OCI-LY7 (cell line): ENCODE measurements around the gene MRRF. TPM values are rescaled to one million over a fixed set of nuclear protein-coding genes. Genes with fewer than 3 reads are reported as not detected.

ENCODE experiments used
- BruUV-seq: library from RNA; stranded (reverse); fragments of 400-500 nt; replicated peaks from 2 replicates; lab custom pipeline; 2021; lab: Mats Ljungman, UMichigan
- CTCF ChIA-PET: fragments of 300-600 bp; sonication (Branson Sonifier 250); formaldehyde crosslinking; loops from one replicate; lab custom pipeline; 2022; ENCODE audit warnings: antibody characterized with exemption; ENCODE audit not compliant: unreplicated experiment; lab: Charles Lee
- POLR2A ChIA-PET: fragments of 300-600 bp; sonication (Branson Sonifier 250); formaldehyde crosslinking; loops from one replicate; lab custom pipeline; 2022; ENCODE audit warnings: antibody characterized with exemption; lab: Charles Lee
- DNase-seq: peaks from one replicate; pipeline ENCODE4 v3.0.0-alpha.2; 2015; ENCODE audit warnings: low spot score
- H2AFZ ChIP-seq: fragments of 200-600 bp; sonication (generic), shearing (Covaris generic); 2 replicates; pipeline ENCODE4 v1.6.1; 2014; ENCODE audit warnings: mild to moderate bottlenecking, antibody characterized with exemption, low read length, moderate library complexity
- H3K27ac ChIP-seq: fragments of 200-600 bp; sonication (generic); 2 replicates; pipeline ENCODE4 v1.5.1; 2014; ENCODE audit warnings: mixed run types, low read depth, mild to moderate bottlenecking, moderate library complexity, low read length, inconsistent platforms; ENCODE audit not compliant: poor library complexity, severe bottlenecking
- H3K36me3 ChIP-seq: fragments of 200-600 bp; sonication (generic); 2 replicates; pipeline ENCODE4 v1.6.1; 2014; ENCODE audit warnings: mild to moderate bottlenecking, antibody characterized with exemption, low read length, moderate library complexity, mixed read lengths; ENCODE audit not compliant: insufficient read depth
- H3K4me1 ChIP-seq: fragments of 200-600 bp; sonication (generic); 2 replicates; pipeline ENCODE4 v1.5.1; 2014; ENCODE audit warnings: mild to moderate bottlenecking, low read length; ENCODE audit not compliant: insufficient read depth, poor library complexity, severe bottlenecking
- H3K4me2 ChIP-seq: fragments of 200-600 bp; sonication (generic); 2 replicates; pipeline ENCODE4 v1.6.1; 2014; ENCODE audit warnings: mild to moderate bottlenecking, low read length
- H3K4me3 ChIP-seq: fragments of 200-600 bp; sonication (generic); 2 replicates; pipeline ENCODE4 v1.5.1; 2014; ENCODE audit warnings: mild to moderate bottlenecking, low read depth, low read length; ENCODE audit not compliant: poor library complexity, severe bottlenecking
- H3K79me2 ChIP-seq: fragments of 200-600 bp; sonication (generic); 2 replicates; pipeline ENCODE4 v1.6.1; 2016; ENCODE audit warnings: low read depth, mild to moderate bottlenecking, low read length, moderate library complexity, mixed read lengths; ENCODE audit not compliant: insufficient read depth
- H3K9me2 ChIP-seq: fragments of 200-600 bp; sonication (generic); 2 replicates; pipeline ENCODE4 v1.6.1; 2016; ENCODE audit warnings: mild to moderate bottlenecking, low read length, mixed read lengths; ENCODE audit not compliant: insufficient read depth
- H3K9me3 ChIP-seq: fragments of 200-600 bp; sonication (generic); 2 replicates; pipeline ENCODE4 v1.6.1; 2014; ENCODE audit warnings: mild to moderate bottlenecking, mixed run types, low read length, mixed read lengths
- H4K20me1 ChIP-seq: fragments of 200-600 bp; sonication (generic); 2 replicates; pipeline ENCODE4 v1.6.1; 2014; ENCODE audit warnings: mild to moderate bottlenecking, antibody characterized with exemption, low read length, moderate library complexity, mixed read lengths; ENCODE audit not compliant: insufficient read depth
- CTCF ChIP-seq: fragments of 200-600 bp; sonication (generic); conservative IDR thresholded peaks from 2 replicates; pipeline ENCODE4 v1.5.1; 2014; ENCODE audit warnings: mild to moderate bottlenecking, antibody characterized with exemption, low read length, moderate library complexity, mixed read lengths
- EZH2phosphoT487 ChIP-seq: fragments of 200-600 bp; sonication (generic); IDR thresholded peaks from 2 replicates; pipeline ENCODE4 v1.6.1; 2018; ENCODE audit warnings: low read depth, borderline replicate concordance, mild to moderate bottlenecking, mixed run types, antibody characterized with exemption, low read length, moderate library complexity, mixed read lengths
- intact Hi-C: fragments of 100-400 bp; cut with micrococcal nuclease; formaldehyde crosslinking; loops from one replicate; pipeline ENCODE4 v1.10.0; 2022; ENCODE audit not compliant: unreplicated experiment
- total RNA-seq, 2 experiments: library from RNA; depleted of rRNA in 1 of 2; stranded (reverse); fragments of >200 nt in 1 of 2; shearing (Covaris generic) in 1 of 2; gene quantifications; 2 replicates each; pipeline ENCODE4 v1.2.3, GENCODE V29; 2014 to 2022

Gene MRRF
- total RNA-seq, 2 experiments from 2014 or later = 46.1 to 53.2 TPM

DNA sequence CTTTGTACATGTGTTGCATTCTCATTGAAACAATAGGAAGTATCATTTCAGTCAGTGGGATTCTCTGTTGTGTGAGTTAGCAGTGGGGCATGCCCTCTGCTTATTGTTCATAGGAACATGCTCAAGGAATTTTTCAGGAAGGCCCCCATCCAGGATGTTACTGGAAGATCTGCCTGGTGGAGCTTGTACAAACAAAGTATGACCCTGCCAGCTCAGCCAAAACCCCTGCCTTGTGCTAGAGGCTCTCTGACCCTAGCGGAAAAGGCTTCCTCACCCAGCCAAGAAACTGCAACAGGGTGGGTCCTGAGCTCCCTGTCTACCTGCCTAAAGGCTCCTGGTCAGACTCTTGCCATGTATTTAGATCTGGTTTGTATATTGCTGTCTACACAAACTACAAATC is 43.2 kb downstream of the MRRF start:
- no peaks in the 10 kb centered on the region for H3K9me2 ChIP-seq
- peaks cover 89% of the 10 kb centered on the region for H3K36me3 ChIP-seq
- intact Hi-C loops = no loop called here
- H3K27ac ChIP-seq = no peak overlapping the region
- POLR2A ChIA-PET = no interaction called here
- H3K79me2 ChIP-seq = no peaks in the 10 kb centered on the region
- no peaks in the 10 kb centered on the region for H3K9me3 ChIP-seq
- no peak for TF ChIP-seq CTCF
- no peak for TF ChIP-seq EZH2phosphoT487
- no peak overlapping the region for H3K4me3 ChIP-seq
- H3K4me1 ChIP-seq = no peaks in the 10 kb centered on the region
- no TSS peak for BruUV-seq
- no peak overlapping the region for H3K4me2 ChIP-seq
- CTCF ChIA-PET = no interaction called here
- no peaks in the 10 kb centered on the region; the same call in 1 of the 2 replicates for H4K20me1 ChIP-seq
- DNase-seq = no peak
- no peak overlapping the region for H2AFZ ChIP-seq

DNA sequence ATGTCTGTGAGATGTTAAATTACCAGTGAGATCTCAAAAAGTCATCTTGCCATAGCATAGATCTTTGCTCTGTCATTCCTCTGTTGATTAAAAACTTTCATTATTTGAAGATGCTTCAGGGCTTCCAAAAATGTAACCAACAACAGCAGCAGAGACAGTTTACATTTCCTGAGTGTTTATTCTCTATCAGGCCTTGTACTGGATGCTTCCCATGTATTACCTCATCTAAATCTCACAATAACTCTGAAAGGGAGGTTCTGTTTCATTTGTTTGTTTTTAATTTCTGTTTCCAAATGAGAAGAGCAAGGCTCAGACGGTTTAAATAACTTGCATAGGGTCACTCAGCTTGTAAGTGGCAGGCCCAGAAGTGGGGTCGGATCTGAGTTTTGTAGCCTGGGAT is 45.2 kb downstream of the MRRF start:
- H3K4me2 ChIP-seq = no peak overlapping the region
- H3K79me2 ChIP-seq = no peaks in the 10 kb centered on the region
- H3K9me2 ChIP-seq = no peaks in the 10 kb centered on the region
- CTCF ChIA-PET = no interaction called here
- BruUV-seq = no TSS peak
- H3K9me3 ChIP-seq = no peaks in the 10 kb centered on the region
- DNase-seq = no peak
- peaks cover 92% of the 10 kb centered on the region for H3K36me3 ChIP-seq
- intact Hi-C loops = no loop called here
- no peaks in the 10 kb centered on the region for H3K4me1 ChIP-seq
- no peaks in the 10 kb centered on the region; the same call in 1 of the 2 replicates for H4K20me1 ChIP-seq
- POLR2A ChIA-PET = no interaction called here
- no peak overlapping the region for H2AFZ ChIP-seq
- no peak overlapping the region for H3K27ac ChIP-seq
- no peak for TF ChIP-seq EZH2phosphoT487
- TF ChIP-seq CTCF = no peak
- H3K4me3 ChIP-seq = no peak overlapping the region

DNA sequence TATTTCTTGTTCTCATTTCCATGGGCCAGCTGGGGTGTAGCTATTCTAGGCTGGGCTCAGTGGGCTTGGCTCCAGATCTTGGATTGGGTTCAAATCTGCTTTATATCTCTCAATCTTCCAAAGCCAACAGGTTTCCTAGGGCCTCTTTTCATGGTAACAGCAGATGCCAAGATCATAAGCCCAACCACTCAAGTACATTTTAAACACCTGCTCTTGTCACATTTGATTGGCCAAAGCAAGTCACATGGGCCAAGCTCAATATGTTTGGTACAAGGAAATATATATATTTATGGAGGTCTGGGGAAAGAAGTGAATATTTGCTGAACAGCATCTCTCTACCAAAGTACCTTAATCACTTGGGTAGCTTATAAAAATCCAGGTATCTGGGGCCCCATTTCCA is 49.5 kb downstream of the MRRF start:
- TF ChIP-seq CTCF = no peak
- TF ChIP-seq EZH2phosphoT487 = no peak
- Histone ChIP-seq H3K9me2 (no peaks in the 10 kb centered on the region), H3K79me2 (no peaks in the 10 kb centered on the region), H3K4me3 (no peak overlapping the region), H3K4me1 (no peaks in the 10 kb centered on the region), H3K36me3 (peaks cover 85% of the 10 kb centered on the region), H3K9me3 (no peaks in the 10 kb centered on the region), H2AFZ (no peak overlapping the region), H3K4me2 (no peak overlapping the region), H3K27ac (no peak overlapping the region), H4K20me1 (no peaks in the 10 kb centered on the region)
- POLR2A ChIA-PET = no interaction called here
- intact Hi-C loops = no loop called here
- no TSS peak for BruUV-seq
- CTCF ChIA-PET = no interaction called here
- DNase-seq = no peak
